Fibroblast of lung (primary cell): ENCODE results near the gene PTPRCAP. TPM values are rescaled to one million over a fixed set of nuclear protein-coding genes. Genes with fewer than 3 reads are reported as not detected.

Source experiments
- DNase-seq, 2 donors: peaks; one replicate each; pipeline versions ENCODE4 v3.0.0 to v3.0.0-alpha.2; 2010; ENCODE audit warnings: low read depth in 2 of 2
- H2AFZ ChIP-seq: 2 replicates; pipeline ENCODE4 v1.5.1; 2012; ENCODE audit warnings: low read length, control low read depth, inconsistent platforms
- H3K27ac ChIP-seq: 2 replicates; pipeline ENCODE4 v1.5.1; 2011; ENCODE audit warnings: low read length, control low read depth; ENCODE audit not compliant: insufficient read depth
- H3K27me3 ChIP-seq: 2 replicates; pipeline ENCODE4 v1.5.1; 2011; ENCODE audit warnings: mild to moderate bottlenecking, low read length; ENCODE audit not compliant: control insufficient read depth, insufficient read depth
- H3K36me3 ChIP-seq: 2 replicates; pipeline ENCODE4 v1.5.1; 2011; ENCODE audit warnings: low read length; ENCODE audit not compliant: control insufficient read depth, insufficient read depth
- H3K4me1 ChIP-seq: 2 replicates; pipeline ENCODE4 v1.5.1; 2011; ENCODE audit warnings: low read length; ENCODE audit not compliant: control insufficient read depth, insufficient read depth; ENCODE audit errors: extremely low read depth
- H3K4me2 ChIP-seq: 2 replicates; pipeline ENCODE4 v1.5.1; 2011; ENCODE audit warnings: low read length, control low read depth; ENCODE audit not compliant: insufficient read depth; ENCODE audit errors: extremely low read depth
- H3K4me3 ChIP-seq, 4 experiments: fragments of 200-600 bp in 1 of 4; sonication (generic) in 1 of 4; replicated peaks in 1 of 4; 2 replicates each; pipeline ENCODE4 v1.5.1; 2011 to 2016; ENCODE audit warnings: low read length in 4 of 4, low read depth in 3 of 4, mild to moderate bottlenecking in 3 of 4, control low read depth in 2 of 4, inconsistent platforms in 1 of 4, mixed read lengths in 1 of 4; ENCODE audit not compliant: insufficient read depth in 1 of 4; ENCODE audit errors: control extremely low read depth in 1 of 4
- H3K79me2 ChIP-seq: 2 replicates; pipeline ENCODE4 v1.5.1; 2012; ENCODE audit warnings: mild to moderate bottlenecking, low read length, inconsistent platforms; ENCODE audit not compliant: control insufficient read depth, insufficient read depth
- H3K9ac ChIP-seq: 2 replicates; pipeline ENCODE4 v1.5.1; 2011; ENCODE audit warnings: mild to moderate bottlenecking, low read length, control low read depth; ENCODE audit not compliant: insufficient read depth
- H3K9me3 ChIP-seq: 2 replicates; pipeline ENCODE4 v1.5.1; 2012; ENCODE audit warnings: low read depth, low read length; ENCODE audit not compliant: control insufficient read depth, insufficient read depth
- H4K20me1 ChIP-seq: 2 replicates; pipeline ENCODE4 v1.5.1; 2011; ENCODE audit warnings: low read length; ENCODE audit not compliant: control insufficient read depth, insufficient read depth; ENCODE audit errors: extremely low read depth
- EZH2 ChIP-seq: IDR thresholded peaks from 2 replicates; pipeline ENCODE4 v1.5.1; 2012; ENCODE audit warnings: low read length, control low read depth, mild to moderate bottlenecking; ENCODE audit errors: missing control alignments
- polyA plus RNA-seq, 2 donors: library from polyadenylated mRNA; depleted of rRNA in 1 of 2; stranded (reverse) in 1 of 2; unstranded in 1 of 2; fragments of >200 nt; gene quantifications; 2 replicates each; pipeline ENCODE4 v1.2.1, GENCODE V29; 2011 to 2012; ENCODE audit warnings: missing spikeins in 1 of 2
- total RNA-seq: library from RNA; depleted of rRNA; stranded (reverse); fragments of >200 nt; gene quantifications from 2 replicates; pipeline ENCODE4 v1.2.1, GENCODE V29; 2014
- TF ChIP-seq, protein P1 (sequence below), 2 donors: IDR thresholded peaks in 1 of 2; conservative IDR thresholded peaks in 1 of 2; 1 replicate in 1 of 2; 2 replicates in 1 of 2; pipeline ENCODE4 v1.5.1; 2011 to 2012; ENCODE audit warnings: low read length in 2 of 2, control low read depth in 1 of 2, inconsistent platforms in 1 of 2, low read depth in 1 of 2, mild to moderate bottlenecking in 1 of 2

The PTPRCAP gene
- total and polyA plus RNA-seq, 2 donors (not counting 1 experiment from before 2014, with no cell fraction given): 0.17 TPM; not detected in 1

DNA sequence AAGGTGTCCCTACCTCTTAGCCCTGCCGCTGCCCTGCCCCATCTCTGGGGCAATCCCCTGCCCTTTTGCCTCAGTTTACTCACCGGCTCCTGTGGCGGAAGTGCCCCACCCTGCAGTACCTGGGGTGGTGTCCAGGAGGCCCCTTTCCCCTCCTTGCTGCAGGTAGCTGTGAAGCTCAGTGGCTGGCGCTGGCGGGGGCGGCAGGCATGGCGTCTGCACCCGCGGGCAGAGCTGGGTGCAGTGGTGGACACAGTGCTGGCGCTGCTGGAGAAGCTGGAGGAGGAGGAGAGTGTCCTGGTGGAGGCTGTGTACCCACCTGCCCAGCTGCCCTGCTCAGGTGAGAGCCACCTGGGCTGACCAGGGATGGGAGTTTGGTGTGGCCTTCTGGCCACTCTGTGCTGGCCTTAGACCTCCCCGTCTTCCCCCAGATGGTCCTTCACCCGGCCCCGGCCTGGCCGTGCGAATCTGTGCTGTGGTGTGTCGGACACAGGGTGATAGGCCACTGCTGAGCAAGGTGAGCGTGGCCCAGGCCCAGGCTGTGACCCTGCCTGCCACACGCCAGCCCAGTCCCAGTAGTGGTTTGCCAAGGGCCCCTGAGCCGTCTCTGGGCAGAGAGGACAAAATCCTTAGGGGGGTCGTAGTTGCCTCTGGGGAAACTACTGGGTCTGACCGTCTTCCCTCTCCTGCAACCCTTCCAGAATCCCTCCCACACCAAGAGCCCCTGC lies 18.0 kb downstream of the PTPRCAP start:
- no peak overlapping the region for H3K4me2 ChIP-seq
- TF ChIP-seq, protein P1, sequence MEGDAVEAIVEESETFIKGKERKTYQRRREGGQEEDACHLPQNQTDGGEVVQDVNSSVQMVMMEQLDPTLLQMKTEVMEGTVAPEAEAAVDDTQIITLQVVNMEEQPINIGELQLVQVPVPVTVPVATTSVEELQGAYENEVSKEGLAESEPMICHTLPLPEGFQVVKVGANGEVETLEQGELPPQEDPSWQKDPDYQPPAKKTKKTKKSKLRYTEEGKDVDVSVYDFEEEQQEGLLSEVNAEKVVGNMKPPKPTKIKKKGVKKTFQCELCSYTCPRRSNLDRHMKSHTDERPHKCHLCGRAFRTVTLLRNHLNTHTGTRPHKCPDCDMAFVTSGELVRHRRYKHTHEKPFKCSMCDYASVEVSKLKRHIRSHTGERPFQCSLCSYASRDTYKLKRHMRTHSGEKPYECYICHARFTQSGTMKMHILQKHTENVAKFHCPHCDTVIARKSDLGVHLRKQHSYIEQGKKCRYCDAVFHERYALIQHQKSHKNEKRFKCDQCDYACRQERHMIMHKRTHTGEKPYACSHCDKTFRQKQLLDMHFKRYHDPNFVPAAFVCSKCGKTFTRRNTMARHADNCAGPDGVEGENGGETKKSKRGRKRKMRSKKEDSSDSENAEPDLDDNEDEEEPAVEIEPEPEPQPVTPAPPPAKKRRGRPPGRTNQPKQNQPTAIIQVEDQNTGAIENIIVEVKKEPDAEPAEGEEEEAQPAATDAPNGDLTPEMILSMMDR (conservative IDR thresholded peaks at IDR 0.05 in 1 of 2, IDR thresholded peaks at IDR 0.05 in 1 of 2; ENCODE audit: low read depth in 1 of 2, low read length in 2 of 2): no peak
- no peak for TF ChIP-seq EZH2
- H3K36me3 ChIP-seq: no peaks in the 10 kb centered on the region
- H3K4me3 ChIP-seq: no peak overlapping the region
- H3K27me3 ChIP-seq: peaks cover 8% of the 10 kb centered on the region
- no peak overlapping the region for H2AFZ ChIP-seq
- no peaks in the 10 kb centered on the region for H3K79me2 ChIP-seq
- no peak overlapping the region for H3K27ac ChIP-seq
- no peaks in the 10 kb centered on the region for H4K20me1 ChIP-seq
- H3K9me3 ChIP-seq: no peaks in the 10 kb centered on the region
- no peak for DNase-seq
- no peak overlapping the region for H3K9ac ChIP-seq
- peaks cover 5% of the 10 kb centered on the region for H3K4me1 ChIP-seq

DNA sequence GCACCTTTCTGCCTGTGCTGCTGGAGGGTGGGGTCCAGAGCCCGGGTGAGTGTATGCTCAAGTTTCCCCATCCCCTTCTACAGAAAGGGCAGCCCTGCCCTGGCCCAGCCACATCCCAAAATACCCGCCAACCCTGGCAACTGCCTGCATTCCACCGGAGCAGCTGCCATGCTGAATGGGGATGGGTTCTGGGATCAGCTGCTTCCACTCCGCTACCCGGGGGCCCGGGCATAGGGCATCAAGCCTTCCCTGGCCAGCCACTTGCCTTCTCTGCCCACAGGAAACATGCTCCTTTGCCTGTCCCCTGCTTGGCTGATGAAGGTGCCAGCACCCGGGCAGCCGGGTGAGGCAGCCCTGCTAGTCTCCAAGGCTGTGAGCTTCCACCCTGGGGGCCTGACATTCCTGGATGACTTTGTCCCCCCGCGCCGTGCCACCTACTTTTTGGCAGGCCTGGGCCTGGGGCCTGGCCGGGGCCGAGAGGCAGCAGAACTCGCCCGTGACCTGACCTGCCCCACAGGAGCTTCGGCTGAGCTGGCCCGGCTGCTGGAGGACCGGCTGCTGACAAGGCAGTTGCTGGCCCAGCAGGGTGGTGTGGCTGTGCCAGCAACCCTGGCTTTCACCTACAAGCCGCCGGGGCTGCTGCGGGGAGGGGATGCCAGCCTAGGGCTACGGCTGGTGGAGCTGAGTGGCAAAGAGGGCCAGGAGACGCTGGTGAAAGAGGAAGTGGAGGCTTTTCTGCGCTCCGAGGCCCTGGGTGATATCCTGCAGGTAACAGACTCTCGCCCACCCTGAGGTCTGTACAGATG lies 18.8 kb downstream of the PTPRCAP start:
- TF ChIP-seq EZH2: no peak
- TF ChIP-seq, protein P1 (conservative IDR thresholded peaks at IDR 0.05 in 1 of 2, IDR thresholded peaks at IDR 0.05 in 1 of 2; ENCODE audit: low read depth in 1 of 2, low read length in 2 of 2): no peak
- no peak overlapping the region for H3K27ac ChIP-seq
- H3K4me2 ChIP-seq: no peak overlapping the region
- H2AFZ ChIP-seq: no peak overlapping the region
- DNase-seq: no peak
- H3K9me3 ChIP-seq: no peaks in the 10 kb centered on the region
- no peaks in the 10 kb centered on the region for H3K79me2 ChIP-seq
- peaks cover 5% of the 10 kb centered on the region for H3K4me1 ChIP-seq
- H3K27me3 ChIP-seq: peaks cover 8% of the 10 kb centered on the region
- no peak overlapping the region for H3K4me3 ChIP-seq
- no peaks in the 10 kb centered on the region for H4K20me1 ChIP-seq
- H3K9ac ChIP-seq: no peak overlapping the region
- no peaks in the 10 kb centered on the region for H3K36me3 ChIP-seq

DNA sequence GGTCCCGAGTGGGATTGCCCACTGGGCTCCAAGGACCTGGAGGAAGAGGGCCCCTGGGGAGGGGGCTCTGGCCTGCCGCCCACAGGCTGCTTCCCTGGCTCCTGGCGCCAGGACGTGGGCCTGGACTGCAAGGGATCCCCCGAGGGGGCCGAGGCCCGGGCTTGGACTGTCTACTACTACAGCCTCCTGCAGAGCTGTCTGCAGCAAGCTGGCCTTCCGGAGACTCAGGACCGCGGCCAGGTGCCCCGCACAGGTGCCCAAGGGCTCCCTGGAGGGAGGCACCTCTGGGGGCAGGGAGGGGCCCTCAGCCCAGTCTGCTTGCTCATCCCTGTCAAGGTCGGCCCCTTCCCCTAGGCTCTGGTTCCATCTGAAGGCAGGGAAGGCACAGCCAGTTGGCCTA lies 20.1 kb downstream of the PTPRCAP start:
- Histone ChIP-seq H3K4me1 (peaks cover 5% of the 10 kb centered on the region), H3K4me3 (no peak overlapping the region), H3K9me3 (no peaks in the 10 kb centered on the region), H3K79me2 (no peaks in the 10 kb centered on the region), H4K20me1 (no peaks in the 10 kb centered on the region), H3K4me2 (no peak overlapping the region), H3K27ac (no peak overlapping the region), H2AFZ (no peak overlapping the region), H3K36me3 (no peaks in the 10 kb centered on the region), H3K27me3 (peaks cover 12% of the 10 kb centered on the region), H3K9ac (no peak overlapping the region)
- no peak for DNase-seq
- no peak for TF ChIP-seq EZH2
- TF ChIP-seq, protein P1 (conservative IDR thresholded peaks at IDR 0.05 in 1 of 2, IDR thresholded peaks at IDR 0.05 in 1 of 2; ENCODE audit: low read depth in 1 of 2, low read length in 2 of 2): no peak
